Upper lobe of right lung (tissue), 1 donor: Measurements from ENCODE around the gene UFSP2. TPM values are rescaled to one million over a fixed set of nuclear protein-coding genes. Genes with fewer than 3 reads are reported as not detected.

Experiments
- ATAC-seq: fragments of 200-7000 bp; cut with Tn5 transposase; one replicate; pipeline ENCODE4 v1.9.1; 2020; ENCODE audit warnings: mild to moderate bottlenecking, moderate library complexity
- DNase-seq: peaks from one replicate; pipeline ENCODE4 v3.0.0-alpha.2; 2020
- H3K27ac ChIP-seq: fragments of 200-600 bp; one replicate; pipeline ENCODE4 v1.8.0; 2022
- H3K27me3 ChIP-seq: fragments of 200-600 bp; one replicate; pipeline ENCODE4 v1.8.0; 2022; ENCODE audit warnings: mild to moderate bottlenecking
- H3K36me3 ChIP-seq: fragments of 200-600 bp; one replicate; pipeline ENCODE4 v1.8.0; 2022
- H3K4me1 ChIP-seq: fragments of 200-600 bp; one replicate; pipeline ENCODE4 v1.8.0; 2022
- H3K4me3 ChIP-seq: fragments of 200-600 bp; one replicate; pipeline ENCODE4 v1.8.0; 2022; ENCODE audit warnings: mild to moderate bottlenecking
- H3K9me3 ChIP-seq: fragments of 200-600 bp; one replicate; pipeline ENCODE4 v1.8.0; 2022
- CTCF ChIP-seq: fragments of 200-600 bp; IDR thresholded peaks from one replicate; pipeline ENCODE4 v1.8.0; 2022; ENCODE audit warnings: antibody characterized with exemption
- intact Hi-C: fragments of 100-400 bp; cut with DNase I; formaldehyde crosslinking; loops from one replicate; pipeline ENCODE4 v1.11.0; 2022
- total RNA-seq: library from RNA; stranded (reverse); fragmentation: NEBNext Ultra II Directional; extraction: Animal tissue kit (Norgen Biotek cat#: 25700); gene quantifications from one replicate; pipeline ENCODE4 v1.2.1, GENCODE V29; 2021
- donor health status: DM: no; HTN: yes; CAD: no; lungs with severe emphysema.

The UFSP2 gene
- total RNA-seq, 1 donor from 2014 or later: 36.8 TPM

- ATAC-seq: no peak
Observed at GRCh38 chr4:185392156-185392555, 33.6 kb downstream of the UFSP2 start.

DNA sequence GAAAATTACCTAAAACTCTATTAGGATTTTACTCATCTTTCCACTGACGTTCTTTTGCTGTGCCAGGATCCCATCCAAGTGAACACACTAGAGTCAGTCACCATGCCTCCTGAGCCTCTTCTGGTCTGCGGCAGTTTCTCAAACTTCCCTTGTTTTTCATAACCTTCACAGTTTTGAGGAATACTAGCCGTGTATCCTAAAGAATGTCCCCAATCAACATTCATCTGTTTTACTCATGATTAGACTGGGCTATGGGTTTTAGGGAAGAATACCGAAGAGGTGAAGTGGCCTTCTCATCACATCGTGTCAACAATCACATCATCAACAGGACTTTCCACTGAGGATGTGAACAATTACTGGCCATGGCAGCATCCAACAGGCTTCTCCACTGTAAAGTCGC is 34.8 kb downstream of the UFSP2 start:
- no peak overlapping the region for H3K4me3 ChIP-seq
- H3K9me3 ChIP-seq: no peaks in the 10 kb centered on the region
- TF ChIP-seq CTCF: no peak
- intact Hi-C loops: no loop called here
- H3K27me3 ChIP-seq: no peaks in the 10 kb centered on the region
- no peak overlapping the region for H3K27ac ChIP-seq
- ATAC-seq (no peak), DNase-seq (no peak)
- no peaks in the 10 kb centered on the region for H3K4me1 ChIP-seq
- no peaks in the 10 kb centered on the region for H3K36me3 ChIP-seq

More at GRCh38 chr4:185392156-185392555, 33.6 kb downstream of the UFSP2 start:
- no peak for DNase-seq
- TF ChIP-seq CTCF: no peak
- H3K9me3 ChIP-seq: no peaks in the 10 kb centered on the region
- no peak overlapping the region for H3K4me3 ChIP-seq
- intact Hi-C loops: no loop called here
- H3K36me3 ChIP-seq: no peaks in the 10 kb centered on the region
- no peak overlapping the region for H3K27ac ChIP-seq
- no peaks in the 10 kb centered on the region for H3K27me3 ChIP-seq
- H3K4me1 ChIP-seq: peaks cover 4% of the 10 kb centered on the region

DNA sequence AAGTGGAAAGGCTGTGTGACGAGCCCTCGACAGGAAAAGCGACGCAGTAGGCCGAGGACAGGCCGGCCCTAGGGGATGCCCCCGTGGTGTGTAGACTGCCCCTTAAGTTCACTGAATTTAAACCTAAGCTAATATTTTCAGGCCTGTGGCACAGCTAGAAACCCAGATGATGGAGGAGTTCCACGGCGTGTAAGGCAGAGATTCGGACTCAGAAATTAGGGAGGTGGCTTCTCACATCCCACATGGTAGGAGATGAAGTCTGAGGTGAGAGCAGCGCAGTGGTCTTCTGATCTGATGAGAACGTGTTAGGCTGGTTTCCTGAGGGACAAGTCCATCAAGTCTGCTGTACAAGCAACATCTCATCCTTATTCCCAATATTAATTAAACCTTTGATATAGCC is 37.8 kb downstream of the UFSP2 start:
- H3K27me3 ChIP-seq: no peaks in the 10 kb centered on the region
- no peaks in the 10 kb centered on the region for H3K9me3 ChIP-seq
- no peak for TF ChIP-seq CTCF
- H3K4me3 ChIP-seq: no peak overlapping the region
- intact Hi-C loops: no loop called here
- no peaks in the 10 kb centered on the region for H3K4me1 ChIP-seq
- ATAC-seq: peak; percentile 3
- no peak overlapping the region for H3K27ac ChIP-seq
- no peak for DNase-seq
- no peaks in the 10 kb centered on the region for H3K36me3 ChIP-seq

GRCh38 chr4:185384930-185385331 is 40.8 kb downstream of the UFSP2 start:
- peak; percentile 9 for ATAC-seq
- no peak for DNase-seq
- H3K27me3 ChIP-seq: no peaks in the 10 kb centered on the region
- peak overlapping the region; percentile 61 for H3K27ac ChIP-seq
- no peaks in the 10 kb centered on the region for H3K9me3 ChIP-seq
- no peaks in the 10 kb centered on the region for H3K36me3 ChIP-seq
- H3K4me3 ChIP-seq: peak overlapping the region; percentile 14
- no peaks in the 10 kb centered on the region for H3K4me1 ChIP-seq
- TF ChIP-seq CTCF: no peak
- intact Hi-C loops: no loop called here

- intact Hi-C loops: no loop called here
- H3K4me3 ChIP-seq: no peak overlapping the region
- H3K4me1 ChIP-seq: no peaks in the 10 kb centered on the region
- no peak for TF ChIP-seq CTCF
- DNase-seq (no peak), ATAC-seq (no peak)
- no peaks in the 10 kb centered on the region for H3K9me3 ChIP-seq
- no peaks in the 10 kb centered on the region for H3K36me3 ChIP-seq
- H3K27me3 ChIP-seq: no peaks in the 10 kb centered on the region
- no peak overlapping the region for H3K27ac ChIP-seq
Observed at GRCh38 chr4:185384061-185384460, 41.7 kb downstream of the UFSP2 start.

DNA sequence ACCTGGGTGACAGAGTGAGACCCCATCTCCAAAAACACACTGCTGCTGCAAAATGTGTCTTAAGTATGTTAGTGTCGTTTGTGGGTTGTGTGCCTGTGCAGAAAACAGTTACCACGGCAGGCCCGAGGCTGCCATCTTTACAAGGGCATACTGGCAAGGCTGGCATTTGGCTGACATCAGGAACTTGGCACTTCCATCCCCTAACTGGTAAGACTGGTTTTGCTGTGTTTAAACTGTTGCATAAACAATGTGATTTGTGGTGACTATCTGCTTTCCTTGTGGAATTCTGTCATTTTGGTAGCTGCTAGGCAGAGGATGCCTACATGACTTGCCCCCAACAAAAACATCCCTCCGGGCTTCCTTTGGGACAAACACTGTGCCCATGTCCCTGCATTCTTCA is 42.3 kb downstream of the UFSP2 start:
- intact Hi-C loops: no loop called here
- ATAC-seq (peak; percentile 67), DNase-seq (no peak)
- no peak overlapping the region for H3K27ac ChIP-seq
- H3K36me3 ChIP-seq: no peaks in the 10 kb centered on the region
- H3K4me1 ChIP-seq: no peaks in the 10 kb centered on the region
- no peaks in the 10 kb centered on the region for H3K27me3 ChIP-seq
- no peak for TF ChIP-seq CTCF
- no peaks in the 10 kb centered on the region for H3K9me3 ChIP-seq
- H3K4me3 ChIP-seq: no peak overlapping the region
